Ovary (tissue), 3 donors: ENCODE measurements around the gene SEC11A.

Source experiments
- POLR2A ChIP-seq: fragments of 450-650 bp; IDR thresholded peaks from one replicate; pipeline ENCODE4 v1.6.1; 2017; ENCODE audit warnings: antibody characterized with exemption, mild to moderate bottlenecking, moderate library complexity
- TF ChIP-seq, protein P1 (sequence below), 3 donors: fragments of 450-650 bp in 2 of 3; fragments of 200-600 bp in 1 of 3; IDR thresholded peaks; one replicate each; pipeline versions ENCODE4 v1.5.1 to v1.8.0; 2016 to 2022; ENCODE audit warnings: antibody characterized with exemption in 3 of 3, mild to moderate bottlenecking in 1 of 3
- donor health status: DM: no; HTN: no; CAD: no.

DNA sequence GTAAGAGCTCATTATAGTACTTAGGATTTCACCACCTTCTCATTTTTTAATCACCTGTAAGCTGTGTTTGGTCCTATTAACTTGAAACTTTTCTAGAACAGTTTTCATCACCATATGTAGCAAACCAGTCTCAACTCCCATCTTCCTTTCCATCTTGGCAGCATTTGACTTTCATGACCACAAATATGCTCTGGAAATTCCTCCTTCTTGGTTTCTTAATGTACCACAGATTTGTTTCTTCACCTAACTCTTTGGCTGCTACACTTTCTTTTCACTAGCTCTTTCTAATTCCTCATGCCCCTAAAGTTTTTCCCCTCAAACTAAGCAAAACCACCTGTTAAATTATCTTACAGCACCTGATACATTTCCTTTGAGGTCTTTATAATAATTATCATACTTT is 44.7 kb downstream of the SEC11A start:
- TF ChIP-seq, protein P1, sequence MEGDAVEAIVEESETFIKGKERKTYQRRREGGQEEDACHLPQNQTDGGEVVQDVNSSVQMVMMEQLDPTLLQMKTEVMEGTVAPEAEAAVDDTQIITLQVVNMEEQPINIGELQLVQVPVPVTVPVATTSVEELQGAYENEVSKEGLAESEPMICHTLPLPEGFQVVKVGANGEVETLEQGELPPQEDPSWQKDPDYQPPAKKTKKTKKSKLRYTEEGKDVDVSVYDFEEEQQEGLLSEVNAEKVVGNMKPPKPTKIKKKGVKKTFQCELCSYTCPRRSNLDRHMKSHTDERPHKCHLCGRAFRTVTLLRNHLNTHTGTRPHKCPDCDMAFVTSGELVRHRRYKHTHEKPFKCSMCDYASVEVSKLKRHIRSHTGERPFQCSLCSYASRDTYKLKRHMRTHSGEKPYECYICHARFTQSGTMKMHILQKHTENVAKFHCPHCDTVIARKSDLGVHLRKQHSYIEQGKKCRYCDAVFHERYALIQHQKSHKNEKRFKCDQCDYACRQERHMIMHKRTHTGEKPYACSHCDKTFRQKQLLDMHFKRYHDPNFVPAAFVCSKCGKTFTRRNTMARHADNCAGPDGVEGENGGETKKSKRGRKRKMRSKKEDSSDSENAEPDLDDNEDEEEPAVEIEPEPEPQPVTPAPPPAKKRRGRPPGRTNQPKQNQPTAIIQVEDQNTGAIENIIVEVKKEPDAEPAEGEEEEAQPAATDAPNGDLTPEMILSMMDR (IDR thresholded peaks at IDR 0.05), result no peak
- TF ChIP-seq POLR2A, result no peak
